ENCODE results near the gene KRTAP3-3.
"Not testable (repeated sequence)": the region's sequence is repeated elsewhere in the genome, so short reads cannot be mapped to it uniquely, and the experiment has no call there.

Gene KRTAP3-3

DNA sequence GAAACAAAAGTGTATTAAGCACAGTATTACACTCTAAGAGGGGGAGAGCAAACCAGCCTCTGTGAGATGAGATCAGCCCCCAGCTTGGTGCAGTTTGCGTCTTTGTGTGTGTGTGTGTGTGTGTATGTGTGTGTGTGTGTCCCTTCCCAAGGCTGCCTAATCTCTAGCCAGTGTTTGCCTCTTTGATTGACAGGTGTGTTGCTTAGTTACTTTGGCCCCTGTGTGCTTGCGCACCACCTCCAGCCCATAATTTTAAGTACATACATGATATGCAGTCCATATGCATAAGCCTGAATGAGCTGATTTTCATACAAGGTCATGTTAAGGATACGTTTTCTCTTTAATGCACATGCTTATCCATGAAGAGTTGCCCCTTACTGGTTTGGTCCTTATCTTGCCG is 7.8 kb upstream of the KRTAP3-3 start:
- Histone ChIP-seq H3K4me1 (ENCODE audit: control insufficient read depth, insufficient read depth, low read length) (peaks cover 12% of the 10 kb centered on the region), H3K36me3 (ENCODE audit: control insufficient read depth, insufficient read depth, low read length) (no peaks in the 10 kb centered on the region), H3K9me3 (ENCODE audit: control insufficient read depth, low read length) (no peaks in the 10 kb centered on the region), H3K9ac (ENCODE audit: low read length) (no peak overlapping the region), H3K27me3 (ENCODE audit: control insufficient read depth, insufficient read depth, low read length) (no peaks in the 10 kb centered on the region), H3K4me3 (ENCODE audit: low read length) (no peak overlapping the region)

DNA sequence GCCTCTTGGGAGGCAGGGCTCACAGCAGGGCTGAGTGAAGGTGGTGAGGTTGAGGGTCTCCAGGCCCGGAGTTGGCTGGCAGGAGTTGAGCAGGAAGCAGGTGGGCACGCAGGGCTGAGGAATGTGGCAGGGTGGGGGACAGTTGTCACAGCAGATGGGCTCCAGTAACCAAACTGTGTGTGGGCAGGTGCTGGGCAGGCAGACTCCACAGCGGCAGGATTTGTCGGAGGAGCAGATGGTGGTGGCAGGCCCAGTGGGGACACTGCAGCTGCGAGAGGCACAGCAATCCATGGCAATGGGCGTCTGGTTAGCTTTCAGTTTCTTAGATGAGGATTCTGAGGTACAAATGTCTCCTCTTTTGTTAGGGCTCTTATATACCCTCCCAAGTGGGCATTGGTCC is 5.6 kb upstream of the KRTAP3-3 start, which contains the start of gene KRTAP3-2:
Gene KRTAP3-2 (minus strand): TSS at position 344 of the 400 bp plus-strand sequence. CDS start 53 bp downstream, at position 291.
- not testable (repeated sequence) for H3K36me3 ChIP-seq (ENCODE audit: control insufficient read depth, insufficient read depth, low read length); H3K4me3 ChIP-seq (ENCODE audit: low read length); H3K9me3 ChIP-seq (ENCODE audit: control insufficient read depth, low read length); H3K27me3 ChIP-seq (ENCODE audit: control insufficient read depth, insufficient read depth, low read length); H3K9ac ChIP-seq (ENCODE audit: low read length)
- H3K4me1 ChIP-seq (ENCODE audit: control insufficient read depth, insufficient read depth, low read length), result peaks cover 12% of the 10 kb centered on the region

DNA sequence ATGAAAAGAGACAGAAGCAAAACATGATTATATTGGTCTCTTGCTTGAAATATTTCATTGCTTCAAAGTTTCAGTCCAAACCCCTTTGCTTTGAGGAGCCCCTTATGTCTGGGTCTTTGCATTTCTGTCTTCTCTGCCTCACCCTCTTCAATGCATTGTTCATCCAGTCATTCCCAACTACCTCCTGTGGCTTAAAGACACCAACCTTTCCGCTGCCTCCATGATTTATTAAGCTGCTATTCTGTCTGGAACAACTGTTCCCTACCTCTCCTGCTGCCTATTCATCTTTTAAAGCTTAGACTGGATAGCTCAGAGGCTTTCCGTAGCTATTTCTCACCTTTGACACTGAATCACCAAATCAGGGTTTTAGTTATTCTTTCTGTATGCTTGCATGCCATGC is 3.4 kb upstream of the KRTAP3-3 start:
- Histone ChIP-seq H3K9ac (ENCODE audit: low read length) (no peak overlapping the region), H3K4me3 (ENCODE audit: low read length) (no peak overlapping the region), H3K27me3 (ENCODE audit: control insufficient read depth, insufficient read depth, low read length) (no peaks in the 10 kb centered on the region), H3K36me3 (ENCODE audit: control insufficient read depth, insufficient read depth, low read length) (no peaks in the 10 kb centered on the region), H3K9me3 (ENCODE audit: control insufficient read depth, low read length) (no peaks in the 10 kb centered on the region), H3K4me1 (ENCODE audit: control insufficient read depth, insufficient read depth, low read length) (peaks cover 8% of the 10 kb centered on the region)

DNA sequence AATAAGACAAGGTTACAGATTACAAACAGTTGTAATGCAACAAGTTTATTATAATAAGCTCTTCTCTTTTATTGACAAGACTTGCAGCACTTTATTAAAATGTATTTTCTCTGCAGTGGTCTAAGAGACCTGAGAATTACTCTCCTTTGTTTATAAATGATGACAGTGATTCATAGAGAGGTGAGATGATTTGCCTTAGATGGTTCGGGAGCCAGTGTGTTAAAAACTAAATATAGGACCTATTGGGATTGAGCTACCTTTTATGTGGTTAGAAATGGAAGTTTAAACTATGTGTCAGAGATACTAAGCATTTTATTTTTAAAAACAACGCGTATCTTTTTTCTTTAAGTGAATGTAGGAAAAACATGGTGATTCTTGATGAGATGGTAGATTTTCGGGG is 2.9 kb upstream of the KRTAP3-3 start:
- Histone ChIP-seq H3K9ac (ENCODE audit: low read length) (no peak overlapping the region), H3K4me3 (ENCODE audit: low read length) (no peak overlapping the region), H3K4me1 (ENCODE audit: control insufficient read depth, insufficient read depth, low read length) (peaks cover 3% of the 10 kb centered on the region), H3K9me3 (ENCODE audit: control insufficient read depth, low read length) (no peaks in the 10 kb centered on the region), H3K27me3 (ENCODE audit: control insufficient read depth, insufficient read depth, low read length) (no peaks in the 10 kb centered on the region), H3K36me3 (ENCODE audit: control insufficient read depth, insufficient read depth, low read length) (no peaks in the 10 kb centered on the region)

DNA sequence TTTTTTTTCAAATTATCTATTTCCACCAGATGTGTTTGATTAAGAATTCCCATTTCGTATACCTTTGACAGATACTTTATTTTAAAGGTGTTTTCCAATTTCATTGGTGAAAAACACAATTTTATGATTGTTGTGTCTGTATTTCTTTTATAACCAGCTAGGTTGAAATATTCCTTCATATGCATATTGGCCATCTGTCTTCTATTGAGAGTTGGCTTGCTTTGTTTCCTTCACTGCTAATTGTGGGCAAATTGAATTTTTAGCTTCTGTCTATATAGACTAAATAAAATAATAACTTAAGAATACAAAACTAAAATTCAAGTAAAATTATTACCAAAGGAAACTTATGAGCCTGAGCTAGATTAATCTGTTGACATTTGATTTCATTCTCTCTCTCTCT is 1.2 kb upstream of the KRTAP3-3 start:
- H3K9me3 ChIP-seq (ENCODE audit: control insufficient read depth, low read length), result no peaks in the 10 kb centered on the region
- no peaks in the 10 kb centered on the region for H3K27me3 ChIP-seq (ENCODE audit: control insufficient read depth, insufficient read depth, low read length)
- no peak overlapping the region for H3K4me3 ChIP-seq (ENCODE audit: low read length)
- H3K4me1 ChIP-seq (ENCODE audit: control insufficient read depth, insufficient read depth, low read length), result no peaks in the 10 kb centered on the region
- H3K36me3 ChIP-seq (ENCODE audit: control insufficient read depth, insufficient read depth, low read length), result no peaks in the 10 kb centered on the region
- no peak overlapping the region for H3K9ac ChIP-seq (ENCODE audit: low read length)

DNA sequence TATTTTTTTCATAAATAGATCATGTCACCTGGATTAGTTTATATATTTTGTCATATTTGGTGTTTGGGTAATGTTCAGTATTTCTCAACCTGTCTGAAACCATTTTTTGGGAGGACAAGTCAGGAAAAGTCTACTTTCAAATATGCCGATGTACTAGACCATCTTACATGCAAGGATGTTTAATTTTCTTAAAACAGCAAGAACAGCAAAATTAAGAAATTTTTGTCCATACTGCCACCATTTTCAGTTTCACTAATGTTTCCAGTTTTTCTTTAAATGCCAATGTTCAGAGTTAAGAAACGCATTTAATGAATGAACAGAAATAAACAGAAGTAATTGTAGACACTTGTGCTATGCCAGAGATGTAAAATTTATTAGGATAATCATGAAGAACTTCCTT is 880 bp downstream of the KRTAP3-3 start:
- no peaks in the 10 kb centered on the region for H3K36me3 ChIP-seq (ENCODE audit: control insufficient read depth, insufficient read depth, low read length)
- no peaks in the 10 kb centered on the region for H3K9me3 ChIP-seq (ENCODE audit: control insufficient read depth, low read length)
- no peak overlapping the region for H3K9ac ChIP-seq (ENCODE audit: low read length)
- no peaks in the 10 kb centered on the region for H3K27me3 ChIP-seq (ENCODE audit: control insufficient read depth, insufficient read depth, low read length)
- no peaks in the 10 kb centered on the region for H3K4me1 ChIP-seq (ENCODE audit: control insufficient read depth, insufficient read depth, low read length)
- H3K4me3 ChIP-seq (ENCODE audit: low read length), result no peak overlapping the region

DNA sequence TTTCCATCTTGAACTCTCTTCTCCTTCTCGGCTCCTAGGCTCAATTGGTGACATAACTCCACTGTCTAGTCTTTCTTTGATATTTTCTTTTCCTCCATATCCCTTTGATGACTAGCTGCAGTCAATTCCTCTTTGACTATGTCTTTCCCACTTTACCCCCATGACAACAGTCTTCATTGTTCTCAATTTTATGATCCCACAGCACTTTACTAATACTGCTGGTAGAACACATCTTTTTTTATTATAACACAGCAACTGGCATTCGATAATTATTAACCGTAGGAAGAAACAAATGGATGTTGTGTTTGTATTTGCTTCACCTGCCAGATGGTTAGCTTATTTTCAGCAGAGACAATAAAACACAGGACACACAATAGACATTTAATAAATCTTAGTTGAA is 1.3 kb downstream of the KRTAP3-3 start:
- Histone ChIP-seq H3K9ac (ENCODE audit: low read length) (no peak overlapping the region), H3K27me3 (ENCODE audit: control insufficient read depth, insufficient read depth, low read length) (no peaks in the 10 kb centered on the region), H3K36me3 (ENCODE audit: control insufficient read depth, insufficient read depth, low read length) (no peaks in the 10 kb centered on the region), H3K4me1 (ENCODE audit: control insufficient read depth, insufficient read depth, low read length) (no peaks in the 10 kb centered on the region), H3K9me3 (ENCODE audit: control insufficient read depth, low read length) (no peaks in the 10 kb centered on the region), H3K4me3 (ENCODE audit: low read length) (no peak overlapping the region)

DNA sequence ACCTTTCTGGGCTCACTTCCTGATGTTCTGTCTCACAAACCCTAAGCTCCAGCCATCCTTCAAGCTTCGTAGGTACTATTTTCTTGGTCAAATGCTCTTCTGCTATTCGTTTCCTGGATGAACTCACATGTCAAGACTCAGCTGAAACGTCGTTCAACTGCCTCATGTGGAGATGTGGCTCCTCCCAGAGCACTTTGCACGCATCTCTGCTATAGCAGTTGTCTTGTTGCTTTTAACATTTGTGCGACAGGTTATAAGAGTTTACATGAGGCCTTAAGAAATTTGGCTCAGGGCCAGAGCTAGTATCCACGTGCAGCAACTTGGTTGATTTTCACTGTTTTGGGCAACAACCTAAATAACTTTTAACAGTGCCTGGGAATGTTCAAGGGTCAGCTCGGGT is 7.0 kb downstream of the KRTAP3-3 start:
- Histone ChIP-seq H3K9ac (ENCODE audit: low read length) (no peak overlapping the region), H3K4me1 (ENCODE audit: control insufficient read depth, insufficient read depth, low read length) (no peaks in the 10 kb centered on the region), H3K36me3 (ENCODE audit: control insufficient read depth, insufficient read depth, low read length) (no peaks in the 10 kb centered on the region), H3K9me3 (ENCODE audit: control insufficient read depth, low read length) (no peaks in the 10 kb centered on the region), H3K4me3 (ENCODE audit: low read length) (no peak overlapping the region), H3K27me3 (ENCODE audit: control insufficient read depth, insufficient read depth, low read length) (no peaks in the 10 kb centered on the region)

DNA sequence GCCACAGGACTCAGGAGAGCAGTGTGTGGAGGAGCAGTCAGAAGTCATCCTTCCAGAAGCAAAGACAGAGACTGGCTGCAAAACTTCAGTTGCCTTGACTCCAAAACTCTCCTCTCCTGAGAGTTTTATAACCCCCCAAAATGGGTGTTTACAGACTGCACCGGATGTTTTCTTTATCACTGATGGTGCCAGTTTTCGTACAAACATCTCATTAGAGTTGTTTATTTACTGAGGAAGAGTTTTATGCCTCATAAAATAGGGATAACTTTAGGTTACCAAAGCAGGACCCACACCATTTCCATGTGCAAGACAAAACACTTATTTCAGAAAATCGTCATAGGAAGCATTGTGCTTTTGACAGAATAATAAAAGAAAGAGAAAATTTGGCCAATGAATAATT is 9.7 kb downstream of the KRTAP3-3 start, which contains the start of gene KRT40:
Gene KRT40 (minus strand): TSS at position 101 of the 400 bp plus-strand sequence. CDS start 53 bp downstream, at position 48.
- Histone ChIP-seq H3K4me3 (ENCODE audit: low read length) (no peak within 1 kb of the TSS), H3K9ac (ENCODE audit: low read length) (no peak within 1 kb of the TSS), H3K9me3 (ENCODE audit: control insufficient read depth, low read length) (no peaks in the 10 kb centered on the region), H3K4me1 (ENCODE audit: control insufficient read depth, insufficient read depth, low read length) (no peaks in the 10 kb centered on the region), H3K36me3 (ENCODE audit: control insufficient read depth, insufficient read depth, low read length) (no peaks in the 10 kb centered on the region), H3K27me3 (ENCODE audit: control insufficient read depth, insufficient read depth, low read length) (no peaks in the 10 kb centered on the region)

DNA sequence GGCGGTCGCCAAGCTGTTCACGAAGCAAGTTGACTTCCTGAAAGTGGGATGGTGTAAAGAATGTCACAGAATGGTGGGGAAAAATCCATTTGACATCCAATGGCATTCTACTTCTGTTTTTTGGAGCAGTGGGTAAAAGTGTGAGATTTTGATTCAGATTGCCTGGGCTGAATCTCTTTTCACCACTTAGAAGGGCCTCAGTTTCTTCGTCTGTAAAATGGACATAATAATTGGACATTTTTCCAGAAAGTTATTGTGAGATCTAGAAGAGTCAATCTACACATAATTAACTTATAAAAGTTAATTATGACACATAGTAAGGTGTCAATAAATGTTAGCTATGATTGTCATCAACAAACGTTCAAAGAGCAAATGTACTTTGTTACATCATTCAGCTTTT is 12.8 kb downstream of the KRTAP3-3 start:
- no peaks in the 10 kb centered on the region for H3K4me1 ChIP-seq (ENCODE audit: control insufficient read depth, insufficient read depth, low read length)
- H3K9me3 ChIP-seq (ENCODE audit: control insufficient read depth, low read length), result no peaks in the 10 kb centered on the region
- no peak overlapping the region for H3K9ac ChIP-seq (ENCODE audit: low read length)
- no peaks in the 10 kb centered on the region for H3K36me3 ChIP-seq (ENCODE audit: control insufficient read depth, insufficient read depth, low read length)
- no peaks in the 10 kb centered on the region for H3K27me3 ChIP-seq (ENCODE audit: control insufficient read depth, insufficient read depth, low read length)
- no peak overlapping the region for H3K4me3 ChIP-seq (ENCODE audit: low read length)

DNA sequence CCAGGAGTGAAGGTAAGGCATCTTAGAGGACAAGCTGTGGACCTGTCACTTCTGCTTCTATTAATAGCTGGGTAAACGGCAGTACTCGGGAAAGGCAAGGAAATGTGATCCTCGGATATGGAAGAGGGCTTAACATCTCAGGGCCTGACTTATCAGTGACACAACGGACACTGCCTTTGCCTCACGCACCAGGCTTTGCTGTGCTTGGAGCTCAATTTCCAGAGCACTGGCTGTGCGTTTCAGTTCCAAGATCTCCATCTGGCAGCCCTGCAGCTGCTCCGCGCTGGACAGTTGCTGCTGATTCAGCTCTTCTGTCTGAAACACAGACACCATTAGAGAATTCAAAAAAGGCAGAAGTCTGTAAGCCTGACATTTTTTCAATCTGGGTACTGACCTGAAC is 13.4 kb downstream of the KRTAP3-3 start:
- H3K4me1 ChIP-seq (ENCODE audit: control insufficient read depth, insufficient read depth, low read length), result no peaks in the 10 kb centered on the region
- no peaks in the 10 kb centered on the region for H3K36me3 ChIP-seq (ENCODE audit: control insufficient read depth, insufficient read depth, low read length)
- H3K9me3 ChIP-seq (ENCODE audit: control insufficient read depth, low read length), result no peaks in the 10 kb centered on the region
- H3K9ac ChIP-seq (ENCODE audit: low read length), result no peak overlapping the region
- H3K4me3 ChIP-seq (ENCODE audit: low read length), result no peak overlapping the region
- no peaks in the 10 kb centered on the region for H3K27me3 ChIP-seq (ENCODE audit: control insufficient read depth, insufficient read depth, low read length)

DNA sequence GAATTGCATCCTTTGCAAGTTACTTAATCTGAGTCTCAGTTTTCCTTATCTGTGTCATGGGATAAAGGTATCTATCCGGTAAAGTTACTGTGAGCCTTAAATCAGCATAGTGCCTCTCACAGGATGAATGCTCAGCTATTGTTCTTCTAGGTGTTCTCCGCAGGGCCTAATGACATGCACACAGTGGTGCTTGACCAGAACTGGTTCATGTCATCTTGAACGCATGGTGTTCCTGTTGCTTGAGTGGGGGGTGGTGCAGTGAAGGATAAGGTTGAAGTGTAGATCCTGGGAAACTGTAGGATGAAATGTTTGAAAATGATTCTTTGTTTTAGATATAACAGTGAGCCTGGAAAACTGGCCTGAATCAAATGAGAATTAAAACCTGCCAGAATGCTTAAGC is 13.8 kb downstream of the KRTAP3-3 start:
- no peak overlapping the region for H3K4me3 ChIP-seq (ENCODE audit: low read length)
- no peaks in the 10 kb centered on the region for H3K36me3 ChIP-seq (ENCODE audit: control insufficient read depth, insufficient read depth, low read length)
- H3K9ac ChIP-seq (ENCODE audit: low read length), result no peak overlapping the region
- H3K4me1 ChIP-seq (ENCODE audit: control insufficient read depth, insufficient read depth, low read length), result no peaks in the 10 kb centered on the region
- H3K27me3 ChIP-seq (ENCODE audit: control insufficient read depth, insufficient read depth, low read length), result no peaks in the 10 kb centered on the region
- no peaks in the 10 kb centered on the region for H3K9me3 ChIP-seq (ENCODE audit: control insufficient read depth, low read length)

DNA sequence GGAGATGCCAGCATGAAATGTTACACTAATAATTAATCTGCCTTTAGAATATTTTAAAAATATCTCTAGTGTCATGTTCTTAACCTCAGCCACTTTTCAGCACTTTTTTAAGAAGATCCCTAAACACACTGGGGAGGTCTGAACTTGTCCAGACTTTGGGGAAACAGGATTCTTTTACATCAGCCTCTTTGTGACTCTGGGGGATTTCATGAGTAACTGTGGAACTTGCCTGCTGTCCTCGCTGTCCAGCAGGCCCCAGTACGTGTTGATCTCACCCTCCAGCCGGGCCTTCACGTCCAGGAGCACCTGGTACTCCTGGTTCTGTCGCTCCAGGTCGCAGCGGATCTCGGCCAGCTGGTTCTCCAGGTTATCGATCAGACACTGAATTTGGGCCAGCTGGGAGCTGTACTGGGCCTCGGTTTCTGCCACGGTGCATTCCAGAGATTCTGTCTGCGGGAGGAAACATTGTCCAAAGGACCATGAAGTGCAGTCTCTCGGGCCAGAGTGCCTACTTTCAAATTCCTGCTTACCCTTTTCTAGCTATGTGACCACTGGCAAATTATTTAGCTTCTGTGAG is 15.3 kb downstream of the KRTAP3-3 start:
- H3K9me3 ChIP-seq (ENCODE audit: control insufficient read depth, low read length), result no peaks in the 10 kb centered on the region
- no peaks in the 10 kb centered on the region for H3K36me3 ChIP-seq (ENCODE audit: control insufficient read depth, insufficient read depth, low read length)
- H3K4me1 ChIP-seq (ENCODE audit: control insufficient read depth, insufficient read depth, low read length), result no peaks in the 10 kb centered on the region
- no peak overlapping the region for H3K4me3 ChIP-seq (ENCODE audit: low read length)
- no peaks in the 10 kb centered on the region for H3K27me3 ChIP-seq (ENCODE audit: control insufficient read depth, insufficient read depth, low read length)
- H3K9ac ChIP-seq (ENCODE audit: low read length), result no peak overlapping the region

Data from mucosa of stomach (tissue), 1 donor.